Lung (tissue), 12 donors: ENCODE data around the gene CBLIF. TPM values are rescaled to one million over a fixed set of nuclear protein-coding genes. Genes with fewer than 3 reads are reported as not detected.

Experiments used
- ATAC-seq: fragments of 200-7000 bp; cut with Tn5 transposase; one replicate; pipeline ENCODE4 v1.9.1; 2020; ENCODE audit warnings: moderate number of reproducible peaks; ENCODE audit not compliant: insufficient read depth, low FRiP score
- DNase-seq, 3 donors: peaks; one replicate each; pipeline ENCODE4 v3.0.0-alpha.2; 2013 to 2017
- H3K27ac ChIP-seq, 2 donors: one replicate each; pipeline ENCODE4 v1.5.1; 2013; ENCODE audit warnings: mild to moderate bottlenecking in 2 of 2, moderate library complexity in 2 of 2, control low read depth in 1 of 2, inconsistent platforms in 1 of 2, low read depth in 1 of 2, low read length in 1 of 2
- H3K27me3 ChIP-seq, 3 donors: one replicate each; pipeline ENCODE4 v1.5.1; 2013; ENCODE audit warnings: low read length in 2 of 3; ENCODE audit not compliant: control insufficient read depth in 3 of 3, insufficient read depth in 3 of 3
- H3K36me3 ChIP-seq, 4 donors: one replicate each; pipeline ENCODE4 v1.5.1; 2013; ENCODE audit warnings: low read length in 4 of 4, mild to moderate bottlenecking in 1 of 4, moderate library complexity in 1 of 4; ENCODE audit not compliant: control insufficient read depth in 4 of 4, insufficient read depth in 4 of 4
- H3K4me1 ChIP-seq, 5 donors: one replicate each; pipeline ENCODE4 v1.5.1; 2013; ENCODE audit warnings: low read length in 5 of 5, mild to moderate bottlenecking in 2 of 5, moderate library complexity in 1 of 5; ENCODE audit not compliant: control insufficient read depth in 5 of 5, insufficient read depth in 5 of 5
- H3K4me3 ChIP-seq: one replicate; pipeline ENCODE4 v1.5.1; 2013; ENCODE audit warnings: mild to moderate bottlenecking, control low read depth, moderate library complexity
- H3K9ac ChIP-seq, 2 donors: one replicate each; pipeline ENCODE4 v1.5.1; 2013; ENCODE audit warnings: low read length in 2 of 2, control low read depth in 1 of 2; ENCODE audit not compliant: insufficient read depth in 1 of 2
- H3K9me3 ChIP-seq, 4 donors: one replicate each; pipeline ENCODE4 v1.5.1; 2013; ENCODE audit warnings: low read length in 3 of 4, mild to moderate bottlenecking in 1 of 4, moderate library complexity in 1 of 4; ENCODE audit not compliant: control insufficient read depth in 4 of 4, insufficient read depth in 3 of 4
- CTCF ChIP-seq: IDR thresholded peaks from 2 replicates; pipeline ENCODE4 v1.5.1; 2012; ENCODE audit warnings: mild to moderate bottlenecking; ENCODE audit errors: control extremely low read depth, extremely low read depth
- WGBS, 2 donors: extraction: QIAGEN DNeasy Blood & Tissue Kit; methylation state at CpG; one replicate each; pipeline ENCODE4 v1.1.7; 2013; 5-methylcytosine and 5-hydroxymethylcytosine counted together
- polyA plus RNA-seq, 2 donors: library from polyadenylated mRNA; stranded (reverse); fragments of 200-250 nt; gene quantifications; one replicate each; pipeline ENCODE4 v1.2.1, GENCODE V29; 2013
- total RNA-seq, 2 donors: library from RNA; depleted of rRNA in 1 of 2; stranded (reverse); fragments of >200 nt in 1 of 2; gene quantifications; one replicate each; pipeline ENCODE4 v1.2.1, GENCODE V29; 2014 to 2021
- donor health status: control.
- donor health status: control.
- donor health status: Bipolar disorder and iron deficiency.
- donor health status: healthy.
- donor health status: DM: yes; HTN: yes; CAD: no.

Gene CBLIF
- total and polyA plus RNA-seq, 4 donors: not detected

DNA sequence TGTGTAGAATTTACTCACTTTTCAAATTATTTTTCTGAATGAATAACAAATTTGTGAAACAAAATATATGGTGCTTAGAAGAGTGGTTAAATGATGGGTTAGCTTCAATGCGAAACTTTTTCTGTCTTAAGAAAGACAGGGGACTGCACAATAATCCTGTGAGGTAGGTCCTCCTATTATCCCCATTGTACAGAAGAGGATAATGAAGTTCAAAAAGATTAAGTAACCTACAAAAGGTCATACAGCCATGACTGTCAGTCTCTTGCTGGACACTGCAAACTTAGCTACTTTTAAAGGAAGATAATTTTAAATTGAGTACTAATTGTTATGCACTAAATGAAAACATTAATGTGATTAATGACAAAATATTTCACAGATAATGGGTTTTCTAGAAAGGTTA, 38.3 kb upstream of the CBLIF start:
- H3K9me3 ChIP-seq: no peaks in the 10 kb centered on the region
- H3K27ac ChIP-seq: no peak overlapping the region
- ATAC-seq (no peak), DNase-seq (no peak)
- no peak overlapping the region for H3K9ac ChIP-seq
- no peak overlapping the region for H3K4me3 ChIP-seq
- H3K27me3 ChIP-seq: no peaks in the 10 kb centered on the region
- 95 to 97% methylated on average over 1 of the region's 1 CpG for WGBS, 2 donors
- no peaks in the 10 kb centered on the region for H3K4me1 ChIP-seq
- H3K36me3 ChIP-seq: no peaks in the 10 kb centered on the region
- no peak for TF ChIP-seq CTCF

DNA sequence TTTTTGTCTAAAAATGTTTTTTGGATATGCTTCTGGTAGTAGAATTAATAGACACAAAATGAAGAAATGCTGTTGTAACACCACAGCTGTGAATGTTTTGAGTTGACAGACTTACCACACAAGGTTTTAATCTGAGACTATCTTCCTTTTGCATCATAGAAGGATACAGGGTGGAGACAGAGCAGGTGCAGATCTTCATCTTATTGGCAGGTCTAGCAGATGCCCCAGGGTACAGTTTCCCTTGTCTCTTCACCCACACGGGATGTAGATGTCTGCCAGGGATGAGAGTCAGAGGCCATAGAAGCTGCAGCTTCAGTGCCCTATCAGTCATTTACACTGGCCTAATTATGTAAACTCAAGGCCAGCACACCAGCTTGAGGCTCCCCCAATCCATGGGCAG, 34.3 kb upstream of the CBLIF start:
- Histone ChIP-seq H3K27me3 (no peaks in the 10 kb centered on the region), H3K4me3 (no peak overlapping the region), H3K36me3 (no peaks in the 10 kb centered on the region), H3K9ac (no peak overlapping the region), H3K9me3 (peaks cover 0 to 2% (median 0%) of the 10 kb centered on the region in 4 donors), H3K27ac (no peak overlapping the region), H3K4me1 (no peaks in the 10 kb centered on the region)
- ATAC-seq (no peak), DNase-seq (no peak)
- WGBS, 2 donors: 64 to 82% methylated on average over 1 of the region's 1 CpG
- no peak for TF ChIP-seq CTCF

DNA sequence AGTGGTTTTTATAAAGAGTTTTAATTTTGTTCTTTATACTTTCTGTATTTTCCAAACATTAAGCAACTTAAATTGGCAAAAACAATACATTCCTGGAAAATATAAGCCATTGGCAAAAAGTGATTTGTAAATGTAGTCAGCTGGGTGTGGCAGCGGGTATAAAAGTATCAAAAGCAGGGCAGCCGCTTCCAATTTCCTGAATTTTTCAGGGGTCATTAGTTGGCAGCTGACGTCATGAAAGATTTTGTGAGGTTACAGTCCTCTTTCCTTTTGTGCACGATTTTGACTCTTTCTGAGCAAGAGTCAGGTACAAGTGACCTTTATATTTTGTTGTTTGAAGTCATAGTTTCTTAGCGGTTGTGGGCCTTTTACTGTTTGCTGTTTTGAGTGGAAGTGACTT, 33.3 kb upstream of the CBLIF start, which contains the start of gene OOSP3:
OOSP3 (plus strand) TSS at position 208 of the 400 bp plus-strand sequence; CDS start at position 235, 27 bp downstream.
- Histone ChIP-seq H3K27me3 (no peaks in the 10 kb centered on the region), H3K36me3 (no peaks in the 10 kb centered on the region), H3K9me3 (peaks cover 0 to 2% (median 0%) of the 10 kb centered on the region in 4 donors), H3K4me1 (no peaks in the 10 kb centered on the region), H3K27ac (no peak within 1 kb of the TSS), H3K9ac (no peak within 1 kb of the TSS), H3K4me3 (no peak within 1 kb of the TSS)
- ATAC-seq (no peak), DNase-seq (no peak)
- TF ChIP-seq CTCF: no peak
- WGBS, 2 donors: 76 to 82% methylated on average over 5 of the region's 5 CpGs

DNA sequence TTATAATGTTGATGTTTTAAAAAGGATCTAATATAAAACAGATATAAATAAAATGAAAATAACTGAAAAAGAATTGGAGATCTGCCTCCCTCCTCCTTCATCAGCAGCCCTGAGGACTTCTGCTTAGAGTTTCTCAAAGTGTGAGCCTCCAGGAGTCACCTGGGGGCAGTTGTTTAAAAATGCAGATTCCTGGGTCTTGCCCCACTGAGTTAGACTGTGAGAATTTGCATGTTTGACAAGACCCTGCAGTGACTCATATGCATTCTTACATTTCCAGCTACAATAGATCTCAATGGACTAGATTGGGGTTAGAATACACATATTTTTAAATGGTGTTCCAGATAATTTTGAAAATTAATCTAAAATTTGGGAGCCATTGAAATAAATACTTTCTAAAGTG, 32.5 kb upstream of the CBLIF start:
- Histone ChIP-seq H3K4me1 (no peaks in the 10 kb centered on the region), H3K27me3 (no peaks in the 10 kb centered on the region), H3K36me3 (no peaks in the 10 kb centered on the region), H3K27ac (no peak overlapping the region), H3K9me3 (peaks cover 0 to 2% (median 0%) of the 10 kb centered on the region in 4 donors), H3K4me3 (no peak overlapping the region), H3K9ac (no peak overlapping the region)
- DNase-seq: no peak
- no peak for TF ChIP-seq CTCF
- ATAC-seq: no peak
